Skeletal muscle tissue (tissue), 4 donors: ENCODE measurements around the gene BOC. TPM values are rescaled to one million over a fixed set of nuclear protein-coding genes. Genes with fewer than 3 reads are reported as not detected.

Source experiments
- H3K27ac ChIP-seq: one replicate; pipeline ENCODE4 v1.7.0; 2013; ENCODE audit warnings: mild to moderate bottlenecking, low read depth, low read length, inconsistent platforms
- H3K27me3 ChIP-seq, 3 donors: one replicate each; pipeline ENCODE4 v1.7.0; 2013; ENCODE audit warnings: low read length in 3 of 3; ENCODE audit not compliant: control insufficient read depth in 3 of 3, insufficient read depth in 3 of 3
- H3K36me3 ChIP-seq, 3 donors: one replicate each; pipeline ENCODE4 v1.7.0; 2013; ENCODE audit warnings: low read length in 3 of 3; ENCODE audit not compliant: control insufficient read depth in 3 of 3, insufficient read depth in 3 of 3
- H3K4me1 ChIP-seq, 3 donors: one replicate each; pipeline ENCODE4 v1.7.0; 2013; ENCODE audit warnings: low read length in 3 of 3, mild to moderate bottlenecking in 3 of 3; ENCODE audit not compliant: control insufficient read depth in 3 of 3, insufficient read depth in 3 of 3
- H3K4me3 ChIP-seq, 3 donors: one replicate each; pipeline ENCODE4 v1.7.0; 2013; ENCODE audit warnings: low read length in 3 of 3
- H3K9ac ChIP-seq, 3 donors: one replicate each; pipeline ENCODE4 v1.7.0; 2013; ENCODE audit warnings: low read length in 3 of 3, mild to moderate bottlenecking in 3 of 3, moderate library complexity in 2 of 3, low read depth in 1 of 3
- H3K9me3 ChIP-seq, 3 donors: one replicate each; pipeline ENCODE4 v1.7.0; 2013; ENCODE audit warnings: low read length in 3 of 3; ENCODE audit not compliant: control insufficient read depth in 3 of 3
- total RNA-seq: library from RNA; depleted of rRNA; stranded (reverse); fragments of >200 nt; gene quantifications from one replicate; pipeline ENCODE4 v1.2.3, GENCODE V29; 2014
- donor health status: Osteomylitis.

The BOC gene
- total RNA-seq, 1 donor from 2014 or later, result 28.7 TPM

DNA sequence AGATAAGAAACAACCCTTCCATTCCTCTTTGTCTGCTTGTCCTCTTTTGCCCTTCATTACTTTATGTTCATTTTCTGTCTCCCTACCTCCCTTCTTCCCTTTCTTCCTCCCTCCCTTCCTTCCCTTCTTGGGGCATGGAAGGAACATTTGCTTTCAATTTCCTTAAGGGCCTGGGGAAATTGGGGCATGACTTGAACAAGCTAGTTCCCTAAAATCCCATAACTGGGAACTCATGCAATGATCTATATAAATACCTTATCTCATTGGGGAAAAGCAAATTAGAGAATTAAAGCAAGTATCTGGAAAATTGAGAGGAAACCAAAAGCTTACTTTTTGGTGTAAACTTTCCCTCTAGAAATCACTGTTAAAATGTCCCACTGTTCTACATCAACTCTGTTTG lies 35.7 kb downstream of the BOC start:
- H3K27me3 ChIP-seq, result no peaks in the 10 kb centered on the region
- H3K36me3 ChIP-seq, result peaks cover 0 to 11% (median 0%) of the 10 kb centered on the region in 3 donors
- peak overlapping the region; percentile 75 for H3K27ac ChIP-seq
- no peaks in the 10 kb centered on the region for H3K9me3 ChIP-seq
- H3K4me1 ChIP-seq, result peaks cover 3 to 14% (median 7%) of the 10 kb centered on the region in 3 donors
- H3K9ac ChIP-seq, result no peak overlapping the region
- no peak overlapping the region for H3K4me3 ChIP-seq

DNA sequence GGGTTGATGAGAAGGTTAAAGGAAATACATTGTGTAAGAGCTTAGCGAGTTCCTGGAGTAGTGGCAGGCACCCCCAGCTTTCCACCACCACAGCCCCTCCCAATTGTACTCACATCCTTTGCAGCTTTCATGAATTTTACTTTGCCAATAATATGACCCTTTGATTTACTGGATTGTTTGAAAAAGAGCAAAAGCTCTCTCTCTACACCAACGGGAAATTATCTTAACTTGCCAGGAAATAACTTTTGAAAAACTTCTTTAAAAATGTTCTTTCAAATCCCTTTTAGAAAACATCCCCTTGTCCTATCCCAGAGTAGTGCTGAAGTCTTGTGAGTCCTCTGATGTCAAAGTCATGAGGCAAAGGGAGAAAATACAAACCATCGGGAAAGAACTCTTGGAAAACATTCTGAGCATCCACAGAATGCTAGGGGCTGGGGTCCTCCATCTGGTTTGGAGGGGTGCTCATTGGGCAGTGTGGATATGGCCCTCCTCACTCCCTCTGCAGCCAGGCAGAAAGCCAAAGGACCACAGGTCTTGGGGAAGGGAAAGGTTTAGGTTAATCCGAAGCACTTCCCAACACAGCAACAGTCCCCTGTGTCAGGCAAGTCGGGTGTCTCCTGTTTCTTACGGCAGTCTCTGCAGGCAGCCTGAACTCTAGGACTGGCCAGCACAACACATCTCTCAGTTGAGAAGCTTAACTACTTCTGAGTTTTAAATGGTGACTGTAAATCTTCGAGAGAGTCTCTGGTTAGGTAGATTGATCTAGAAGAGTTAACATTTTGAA lies 36.5 kb downstream of the BOC start:
- Histone ChIP-seq H3K27me3 (no peaks in the 10 kb centered on the region), H3K27ac (peak overlapping the region; percentile 75), H3K9me3 (no peaks in the 10 kb centered on the region), H3K9ac (no peak overlapping the region), H3K4me3 (no peak overlapping the region), H3K4me1 (peaks cover 3 to 14% (median 7%) of the 10 kb centered on the region in 3 donors), H3K36me3 (peaks cover 0 to 12% (median 0%) of the 10 kb centered on the region in 3 donors)

DNA sequence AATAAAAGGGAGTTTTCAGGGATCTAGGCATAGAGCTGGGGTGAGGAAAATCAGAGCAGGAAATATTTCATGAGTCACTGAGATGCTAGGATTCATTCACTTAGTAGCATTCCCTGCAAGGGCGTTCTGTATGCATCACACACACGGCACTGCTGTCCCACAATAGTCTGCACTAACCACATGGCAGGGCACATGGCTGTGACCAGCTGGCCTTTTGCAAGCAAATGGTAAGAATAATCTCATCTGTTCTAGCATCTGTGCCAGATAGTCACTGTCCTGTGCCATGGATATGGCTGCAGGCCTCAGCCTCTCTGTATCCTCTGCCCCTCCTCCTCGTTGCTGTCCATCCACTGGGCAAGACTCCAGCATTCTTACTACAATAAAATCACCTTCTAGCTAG lies 37.8 kb downstream of the BOC start:
- no peaks in the 10 kb centered on the region for H3K27me3 ChIP-seq
- peaks cover 0 to 12% (median 0%) of the 10 kb centered on the region in 3 donors for H3K36me3 ChIP-seq
- no peak overlapping the region for H3K4me3 ChIP-seq
- no peak overlapping the region for H3K9ac ChIP-seq
- H3K9me3 ChIP-seq, result no peaks in the 10 kb centered on the region
- peaks cover 4 to 20% (median 14%) of the 10 kb centered on the region in 3 donors for H3K4me1 ChIP-seq
- peak overlapping the region; percentile 75 for H3K27ac ChIP-seq

DNA sequence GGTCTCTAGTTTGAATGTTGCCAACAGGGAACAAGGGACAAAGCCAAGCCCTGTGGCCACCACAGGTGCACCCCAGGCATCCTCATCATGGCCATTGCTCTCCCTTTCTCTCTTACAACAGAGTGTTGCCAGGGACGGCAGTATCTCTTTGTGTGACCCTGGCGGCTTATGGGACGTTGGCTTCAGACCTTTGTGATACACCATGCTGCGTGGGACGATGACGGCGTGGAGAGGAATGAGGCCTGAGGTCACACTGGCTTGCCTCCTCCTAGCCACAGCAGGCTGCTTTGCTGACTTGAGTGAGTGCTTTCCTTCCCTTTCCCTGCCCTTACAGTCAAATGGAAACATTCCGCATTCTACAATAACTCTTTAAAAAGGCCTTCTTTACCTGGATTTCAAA lies 38.2 kb downstream of the BOC start:
- H3K9ac ChIP-seq, result no peak overlapping the region
- H3K36me3 ChIP-seq, result peaks cover 0 to 12% (median 0%) of the 10 kb centered on the region in 3 donors
- no peak overlapping the region for H3K4me3 ChIP-seq
- no peaks in the 10 kb centered on the region for H3K27me3 ChIP-seq
- H3K4me1 ChIP-seq, result peaks cover 9 to 25% (median 19%) of the 10 kb centered on the region in 3 donors
- H3K27ac ChIP-seq, result no peak overlapping the region
- no peaks in the 10 kb centered on the region for H3K9me3 ChIP-seq

DNA sequence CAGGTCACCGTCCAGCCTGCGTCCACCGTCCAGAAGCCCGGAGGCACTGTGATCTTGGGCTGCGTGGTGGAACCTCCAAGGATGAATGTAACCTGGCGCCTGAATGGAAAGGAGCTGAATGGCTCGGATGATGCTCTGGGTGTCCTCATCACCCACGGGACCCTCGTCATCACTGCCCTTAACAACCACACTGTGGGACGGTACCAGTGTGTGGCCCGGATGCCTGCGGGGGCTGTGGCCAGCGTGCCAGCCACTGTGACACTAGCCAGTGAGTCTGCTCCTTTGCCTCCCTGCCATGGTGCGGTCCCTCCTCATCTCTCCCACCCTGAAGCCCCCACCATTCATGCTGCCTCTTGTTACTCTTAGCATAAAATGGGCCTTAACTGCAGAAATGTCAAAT lies 39.2 kb downstream of the BOC start:
- Histone ChIP-seq H3K9me3 (no peaks in the 10 kb centered on the region), H3K4me1 (peaks cover 12 to 26% (median 24%) of the 10 kb centered on the region in 3 donors), H3K27me3 (no peaks in the 10 kb centered on the region), H3K27ac (no peak overlapping the region), H3K36me3 (peaks cover 0 to 12% (median 0%) of the 10 kb centered on the region in 3 donors), H3K4me3 (no peak overlapping the region), H3K9ac (no peak overlapping the region)

DNA sequence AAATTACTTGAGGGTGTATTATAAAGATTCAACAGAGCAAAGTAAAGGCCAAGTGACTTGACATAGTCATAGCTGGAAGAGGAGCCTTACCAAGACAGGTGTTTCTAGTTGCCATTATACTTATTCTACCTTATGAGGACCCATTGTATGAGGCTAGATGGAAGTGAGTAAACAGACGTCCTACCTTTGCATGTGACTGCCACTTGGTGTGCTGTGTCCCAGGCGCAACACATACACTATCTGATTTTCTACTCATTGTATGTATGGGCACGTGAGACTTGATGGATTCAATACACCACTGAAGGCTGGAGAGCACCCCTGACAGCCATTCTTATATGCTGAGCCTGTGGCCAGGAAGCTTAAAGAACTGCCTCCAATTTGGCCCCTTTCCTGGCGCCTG lies 40.5 kb downstream of the BOC start:
- Histone ChIP-seq H3K27ac (no peak overlapping the region), H3K9me3 (no peaks in the 10 kb centered on the region), H3K9ac (no peak overlapping the region)

DNA sequence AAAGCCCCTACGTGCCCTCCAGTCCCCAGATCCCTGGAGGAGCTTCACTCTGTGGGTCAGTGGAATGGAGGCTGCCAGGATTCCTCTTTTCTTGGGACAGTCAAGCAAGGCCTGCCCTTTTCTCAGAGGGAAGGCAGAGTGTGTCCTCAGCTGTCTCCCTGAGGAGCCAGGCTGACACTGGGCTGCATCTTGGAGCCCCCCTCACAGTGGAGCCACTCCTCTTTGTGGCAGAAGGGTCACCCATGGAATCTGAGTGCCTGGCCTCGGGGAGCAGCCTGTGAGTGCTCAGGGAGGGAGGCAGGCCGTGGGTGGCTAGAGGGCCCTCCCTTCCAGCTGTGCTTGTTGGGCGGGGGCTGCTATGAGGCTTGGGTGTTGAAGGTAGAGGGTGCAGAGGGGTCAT lies 41.2 kb downstream of the BOC start:
- Histone ChIP-seq H3K4me1 (peaks cover 12 to 26% (median 18%) of the 10 kb centered on the region in 3 donors), H3K9ac (no peak overlapping the region), H3K27me3 (no peaks in the 10 kb centered on the region), H3K27ac (no peak overlapping the region), H3K9me3 (no peaks in the 10 kb centered on the region), H3K36me3 (peaks cover 0 to 12% (median 0%) of the 10 kb centered on the region in 3 donors), H3K4me3 (no peak overlapping the region)

More for the DNA sequence above, 40.5 kb downstream of the BOC start:
- Histone ChIP-seq H3K27me3 (no peaks in the 10 kb centered on the region), H3K4me1 (peaks cover 12 to 26% (median 21%) of the 10 kb centered on the region in 3 donors), H3K4me3 (no peak overlapping the region), H3K36me3 (peaks cover 0 to 12% (median 0%) of the 10 kb centered on the region in 3 donors)

DNA sequence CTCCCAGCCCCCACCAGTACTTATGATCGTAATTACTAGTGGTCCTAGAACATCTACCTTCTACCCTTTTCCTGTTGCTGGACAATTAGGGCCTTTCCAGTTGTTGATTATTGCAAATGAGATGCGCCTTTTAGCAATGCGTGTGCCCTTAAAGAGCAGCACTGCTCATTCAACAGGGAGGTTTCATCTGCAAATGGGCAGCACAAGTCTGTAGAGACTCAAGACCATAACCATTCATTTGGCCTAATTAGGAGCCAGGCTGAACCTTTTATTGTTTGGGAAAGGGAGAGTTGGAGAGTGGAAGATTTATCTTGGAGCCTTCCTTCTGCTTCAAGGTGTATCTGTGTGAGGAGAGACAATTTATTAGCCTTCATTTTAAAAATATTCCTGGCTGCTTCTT lies 42.3 kb downstream of the BOC start:
- no peak overlapping the region for H3K9ac ChIP-seq
- no peaks in the 10 kb centered on the region for H3K27me3 ChIP-seq
- H3K27ac ChIP-seq, result no peak overlapping the region
- no peaks in the 10 kb centered on the region for H3K9me3 ChIP-seq
- no peak overlapping the region for H3K4me3 ChIP-seq
- peaks cover 0 to 12% (median 0%) of the 10 kb centered on the region in 3 donors for H3K36me3 ChIP-seq
- H3K4me1 ChIP-seq, result peaks cover 12 to 24% (median 18%) of the 10 kb centered on the region in 3 donors

DNA sequence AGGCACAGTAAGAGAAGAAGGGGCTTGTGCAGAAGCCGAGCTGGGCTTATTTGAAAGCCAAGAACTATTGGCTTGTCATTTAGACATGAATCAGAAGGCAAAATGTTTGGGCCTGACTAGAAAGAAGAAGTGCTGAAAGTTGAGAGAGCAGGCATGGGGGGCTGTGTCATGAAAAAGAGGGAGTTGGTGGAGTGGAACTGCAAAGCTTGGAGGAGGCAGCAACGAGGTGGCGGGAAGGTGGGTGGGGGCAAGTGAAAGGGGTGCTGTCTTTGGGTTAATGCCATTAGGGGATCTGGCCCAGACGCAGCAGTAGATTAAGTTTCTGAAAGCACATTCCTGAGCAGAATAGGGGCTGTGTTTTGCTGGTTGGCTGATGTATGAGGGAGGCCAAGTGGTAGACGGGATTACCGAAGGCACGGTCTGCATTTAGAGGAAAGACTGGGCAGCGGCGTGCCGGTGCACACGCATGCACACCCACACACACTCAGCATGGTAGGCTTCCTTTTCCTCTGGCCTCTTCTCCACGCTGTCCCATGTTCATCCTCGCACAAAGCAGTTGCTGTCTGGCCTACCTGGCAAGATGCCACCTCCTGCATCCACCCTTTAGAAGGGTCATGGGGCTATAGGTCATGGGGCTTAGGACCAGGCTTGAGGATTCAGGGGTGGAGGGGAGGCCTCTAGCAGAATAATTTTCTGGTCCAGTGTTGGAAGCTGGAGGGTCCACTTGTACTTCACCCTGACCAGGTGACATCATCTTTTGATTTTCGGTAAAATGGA lies 43.0 kb downstream of the BOC start:
- Histone ChIP-seq H3K27me3 (no peaks in the 10 kb centered on the region), H3K27ac (no peak overlapping the region), H3K9me3 (no peaks in the 10 kb centered on the region)

More for the DNA sequence above, 43.0 kb downstream of the BOC start:
- Histone ChIP-seq H3K4me3 (peak overlapping the region in 1 of 3 donors; percentile 25), H3K9ac (no peak overlapping the region), H3K4me1 (peaks cover 9 to 18% (median 18%) of the 10 kb centered on the region in 3 donors), H3K36me3 (peaks cover 0 to 12% (median 0%) of the 10 kb centered on the region in 3 donors)
